Ascending aorta (tissue), 2 donors: ENCODE results near the gene REL. TPM values are rescaled to one million over a fixed set of nuclear protein-coding genes. Genes with fewer than 3 reads are reported as not detected.

Experiments
- DNase-seq, 2 donors: peaks; one replicate each; pipeline ENCODE4 v3.0.0-alpha.2; 2019; ENCODE audit warnings: low spot score in 2 of 2
- H3K27ac ChIP-seq, 2 donors: fragments of 200-600 bp; sonication (generic); one replicate each; pipeline ENCODE4 v1.5.1; 2016 to 2017; ENCODE audit warnings: mild to moderate bottlenecking in 1 of 2
- H3K27me3 ChIP-seq: fragments of 200-600 bp; sonication (generic); one replicate; pipeline ENCODE4 v1.5.1; 2017
- H3K36me3 ChIP-seq, 2 donors: fragments of 200-600 bp; sonication (generic); one replicate each; pipeline ENCODE4 v1.5.1; 2016
- H3K4me1 ChIP-seq, 2 donors: fragments of 200-600 bp; sonication (generic); one replicate each; pipeline ENCODE4 v1.5.1; 2016 to 2017; ENCODE audit warnings: mild to moderate bottlenecking in 1 of 2
- H3K4me3 ChIP-seq, 2 donors: fragments of 200-600 bp; sonication (generic); one replicate each; pipeline ENCODE4 v1.5.1; 2016 to 2017; ENCODE audit warnings: mild to moderate bottlenecking in 1 of 2
- H3K9me3 ChIP-seq, 2 donors: fragments of 200-600 bp; sonication (generic); one replicate each; pipeline ENCODE4 v1.5.1; 2016
- intact Hi-C: fragments of 100-400 bp; cut with DNase I; formaldehyde crosslinking; loops from one replicate; pipeline ENCODE4 v1.15.1; 2023
- total RNA-seq: library from RNA; depleted of rRNA; stranded (reverse); fragments of >200 nt; gene quantifications from one replicate; pipeline ENCODE4 v1.1.0, GENCODE V29; 2016
- TF ChIP-seq, protein P1 (sequence below), 3 experiments: fragments of 200-600 bp in 2 of 3; fragments of 450-650 bp in 1 of 3; sonication (generic) in 2 of 3; IDR thresholded peaks; one replicate each; pipeline ENCODE4 v1.5.1; 2016 to 2019; ENCODE audit warnings: antibody characterized with exemption in 3 of 3, mild to moderate bottlenecking in 1 of 3, moderate library complexity in 1 of 3

The REL gene
- total RNA-seq, 1 donor from 2014 or later = 5.3 TPM

DNA sequence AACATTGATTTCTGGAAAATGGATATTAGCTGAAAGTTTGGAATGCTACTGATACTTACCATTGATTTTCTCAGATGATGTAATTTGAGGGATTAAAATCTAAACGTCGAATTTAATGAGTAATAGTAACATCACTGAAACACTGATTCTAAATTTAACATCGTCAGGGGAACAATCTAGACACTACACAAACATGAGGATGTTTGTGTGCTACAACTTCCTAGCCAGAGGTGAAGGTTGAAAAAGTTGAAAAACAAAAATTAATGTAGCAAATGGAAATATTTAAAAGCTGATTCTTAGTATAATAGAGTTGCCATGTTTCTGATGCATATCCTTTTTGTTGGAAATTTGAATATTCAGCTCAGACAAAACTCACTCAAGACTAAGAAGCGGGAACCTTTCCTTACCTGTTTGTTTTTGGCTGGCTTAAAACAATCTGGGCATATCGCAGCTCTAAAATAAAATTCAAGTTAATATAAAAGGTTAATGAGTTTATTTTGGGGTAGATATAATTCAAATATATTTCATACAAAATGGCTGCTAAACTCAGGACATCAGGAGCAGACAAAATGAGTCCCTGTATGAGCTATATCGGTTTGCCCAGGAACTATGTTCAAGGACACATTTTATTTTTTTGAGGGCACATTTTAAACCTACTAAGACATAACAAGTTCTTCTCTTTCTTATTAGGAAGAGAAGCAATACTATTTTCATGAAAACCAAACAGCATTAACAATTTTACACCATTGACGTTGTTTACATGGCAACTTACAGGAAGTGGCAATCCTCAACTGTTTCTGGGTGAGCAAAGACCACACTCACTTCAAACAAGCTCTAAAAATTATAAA lies 83.5 kb downstream of the REL start:
- Histone ChIP-seq H3K27ac (no peak overlapping the region), H3K36me3 (no peaks in the 10 kb centered on the region), H3K9me3 (no peaks in the 10 kb centered on the region), H3K27me3 (no peaks in the 10 kb centered on the region), H3K4me1 (no peaks in the 10 kb centered on the region), H3K4me3 (no peak overlapping the region)
- intact Hi-C loops = no loop called here
- no peak for DNase-seq
- TF ChIP-seq, protein P1, sequence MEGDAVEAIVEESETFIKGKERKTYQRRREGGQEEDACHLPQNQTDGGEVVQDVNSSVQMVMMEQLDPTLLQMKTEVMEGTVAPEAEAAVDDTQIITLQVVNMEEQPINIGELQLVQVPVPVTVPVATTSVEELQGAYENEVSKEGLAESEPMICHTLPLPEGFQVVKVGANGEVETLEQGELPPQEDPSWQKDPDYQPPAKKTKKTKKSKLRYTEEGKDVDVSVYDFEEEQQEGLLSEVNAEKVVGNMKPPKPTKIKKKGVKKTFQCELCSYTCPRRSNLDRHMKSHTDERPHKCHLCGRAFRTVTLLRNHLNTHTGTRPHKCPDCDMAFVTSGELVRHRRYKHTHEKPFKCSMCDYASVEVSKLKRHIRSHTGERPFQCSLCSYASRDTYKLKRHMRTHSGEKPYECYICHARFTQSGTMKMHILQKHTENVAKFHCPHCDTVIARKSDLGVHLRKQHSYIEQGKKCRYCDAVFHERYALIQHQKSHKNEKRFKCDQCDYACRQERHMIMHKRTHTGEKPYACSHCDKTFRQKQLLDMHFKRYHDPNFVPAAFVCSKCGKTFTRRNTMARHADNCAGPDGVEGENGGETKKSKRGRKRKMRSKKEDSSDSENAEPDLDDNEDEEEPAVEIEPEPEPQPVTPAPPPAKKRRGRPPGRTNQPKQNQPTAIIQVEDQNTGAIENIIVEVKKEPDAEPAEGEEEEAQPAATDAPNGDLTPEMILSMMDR (IDR thresholded peaks at IDR 0.05) = no peak

DNA sequence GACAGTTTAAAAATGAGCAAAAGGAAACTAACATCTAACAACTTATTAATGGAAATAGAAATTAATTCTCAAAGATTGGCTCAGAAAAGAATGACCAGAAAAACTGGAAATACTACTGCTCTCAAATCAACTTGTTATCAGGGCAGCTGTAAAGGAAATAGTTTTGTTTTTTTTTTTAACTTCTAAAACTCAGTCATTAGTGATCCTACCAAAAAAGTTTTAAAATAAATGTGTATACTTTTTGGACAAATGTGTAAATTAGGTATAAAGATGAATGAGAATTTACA lies 84.1 kb downstream of the REL start:
- Histone ChIP-seq H3K27me3 (no peaks in the 10 kb centered on the region), H3K27ac (no peak overlapping the region), H3K36me3 (no peaks in the 10 kb centered on the region), H3K4me3 (no peak overlapping the region), H3K4me1 (no peaks in the 10 kb centered on the region), H3K9me3 (no peaks in the 10 kb centered on the region)
- DNase-seq = no peak
- intact Hi-C loops = no loop called here
- TF ChIP-seq, protein P1 (IDR thresholded peaks at IDR 0.05) = no peak

DNA sequence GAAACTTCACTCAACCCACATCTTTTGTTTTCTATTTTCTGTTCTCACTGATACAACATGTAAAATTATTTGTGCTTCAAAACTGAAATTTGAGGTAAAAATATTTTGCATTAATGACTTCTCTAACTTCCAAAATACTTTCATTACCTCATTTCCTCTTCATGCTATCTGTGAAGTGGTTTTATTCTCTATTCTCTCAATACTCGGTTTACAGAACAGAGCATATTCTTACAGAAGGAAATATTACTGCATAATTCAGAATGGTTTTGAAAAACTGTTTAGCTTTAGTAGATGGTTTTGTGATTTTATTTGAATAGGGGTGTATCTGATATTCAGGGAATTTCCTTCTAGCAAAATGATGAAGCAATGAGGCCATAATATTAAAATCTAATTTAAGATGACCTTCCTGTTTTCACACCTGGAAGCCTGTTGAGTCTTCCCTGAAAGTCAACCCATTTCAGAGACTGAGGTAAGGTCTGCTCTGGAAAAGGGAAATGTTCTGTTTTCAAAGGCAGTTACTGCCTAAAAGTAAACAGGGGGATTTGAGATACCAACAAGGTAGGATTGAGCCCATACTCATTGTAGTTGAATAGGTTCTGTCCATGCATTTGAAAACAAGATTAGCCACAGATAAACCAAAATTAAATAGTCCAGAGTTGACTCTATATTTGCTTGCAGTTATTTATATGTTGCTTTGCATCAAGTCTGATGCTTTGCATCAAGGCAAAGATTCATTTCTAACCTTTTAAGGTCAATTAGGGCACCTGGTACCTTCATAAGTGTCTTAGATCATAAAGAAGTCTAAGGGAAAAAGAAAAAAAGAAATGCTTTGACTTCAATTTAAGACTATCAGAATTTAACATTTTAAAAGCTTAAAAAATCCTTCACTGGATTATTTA lies 85.4 kb downstream of the REL start:
- Histone ChIP-seq H3K9me3 (no peaks in the 10 kb centered on the region), H3K4me1 (no peaks in the 10 kb centered on the region), H3K4me3 (no peak overlapping the region), H3K27ac (no peak overlapping the region), H3K36me3 (no peaks in the 10 kb centered on the region), H3K27me3 (no peaks in the 10 kb centered on the region)
- intact Hi-C loops = no loop called here
- TF ChIP-seq, protein P1 (IDR thresholded peaks at IDR 0.05) = no peak
- DNase-seq = no peak

DNA sequence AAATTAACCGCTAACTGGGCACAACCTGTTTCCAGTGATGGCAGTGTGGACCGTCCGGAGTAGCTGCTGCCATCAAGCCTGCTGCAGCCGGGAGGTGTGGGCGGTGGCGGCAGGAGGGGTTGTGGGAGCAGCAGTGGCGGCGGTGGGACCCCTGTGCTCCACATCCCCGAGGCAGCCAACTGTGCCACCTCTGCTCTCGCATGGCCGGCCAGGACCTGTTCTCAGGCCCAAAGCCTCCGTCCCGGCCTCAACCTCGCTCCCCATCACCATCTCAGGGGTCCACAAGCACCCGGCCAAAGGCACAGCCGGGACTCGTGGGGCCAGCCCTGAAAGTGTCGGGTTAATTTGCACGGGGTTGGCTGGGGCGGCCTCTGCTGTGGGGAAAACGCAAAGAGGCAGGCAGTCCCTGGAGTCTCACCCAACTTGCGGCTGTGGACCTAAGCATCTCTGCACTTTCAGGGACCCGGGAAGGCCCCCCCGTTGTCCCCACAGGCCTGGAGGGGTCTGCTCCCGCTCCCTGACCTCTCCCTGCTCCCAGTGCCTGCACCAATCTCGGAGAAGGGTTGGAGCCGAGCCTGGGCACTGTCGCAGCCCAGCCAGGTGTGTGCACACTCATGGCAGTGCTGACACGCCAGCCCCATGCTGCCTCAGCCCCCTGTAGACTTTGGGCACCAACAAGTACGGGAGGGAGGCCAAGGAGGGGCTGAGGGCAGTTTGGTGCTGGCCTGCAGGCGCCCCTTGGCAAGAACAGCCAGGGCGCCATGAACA lies 91.7 kb downstream of the REL start:
- TF ChIP-seq, protein P1 (IDR thresholded peaks at IDR 0.05) = no peak
- intact Hi-C loops = no loop called here
- no peaks in the 10 kb centered on the region for H3K9me3 ChIP-seq

DNA sequence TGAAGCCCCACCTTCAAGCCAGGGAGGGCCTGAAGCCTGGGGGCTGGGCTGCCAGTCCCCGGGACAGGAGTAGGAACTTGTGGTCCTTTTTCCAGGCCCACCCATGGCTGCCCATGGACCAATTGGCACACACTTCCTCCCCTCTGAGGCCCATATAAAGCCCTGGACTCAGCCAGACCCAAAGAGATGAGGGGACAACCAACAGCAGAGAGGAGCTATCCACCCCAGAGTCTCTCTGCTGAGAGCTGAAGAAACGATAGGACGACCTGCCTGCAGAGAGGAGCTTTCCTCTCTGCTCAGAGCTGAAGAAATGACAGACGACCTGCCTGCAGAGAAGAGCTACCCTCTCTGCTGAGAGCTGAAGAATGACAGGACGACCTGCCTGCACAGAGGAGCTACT lies 92.3 kb downstream of the REL start:
- intact Hi-C loops = no loop called here
- H3K36me3 ChIP-seq = no peaks in the 10 kb centered on the region
- TF ChIP-seq, protein P1 (IDR thresholded peaks at IDR 0.05) = no peak
- H3K9me3 ChIP-seq = no peaks in the 10 kb centered on the region
- no peak for DNase-seq
- H3K27ac ChIP-seq = no peak overlapping the region
- H3K4me1 ChIP-seq = no peaks in the 10 kb centered on the region
- H3K4me3 ChIP-seq = no peak overlapping the region
- H3K27me3 ChIP-seq = no peaks in the 10 kb centered on the region

More for the DNA sequence above, 91.7 kb downstream of the REL start:
- H3K4me1 ChIP-seq = no peaks in the 10 kb centered on the region
- DNase-seq = no peak
- no peak overlapping the region for H3K27ac ChIP-seq
- H3K36me3 ChIP-seq = no peaks in the 10 kb centered on the region
- no peaks in the 10 kb centered on the region for H3K27me3 ChIP-seq
- H3K4me3 ChIP-seq = no peak overlapping the region
